Nephron (organoid): ENCODE measurements around the gene ARHGAP23.

ENCODE experiments used
- H3K27ac Mint-ChIP-seq, 3 experiments: 2 replicates each; pipeline ENCODE4 v1.8.0; 2020; ENCODE audit warnings: mixed read lengths in 3 of 3, mild to moderate bottlenecking in 2 of 3, moderate library complexity in 1 of 3
- H3K27me3 Mint-ChIP-seq: 2 replicates; pipeline ENCODE4 v1.8.0; 2021; ENCODE audit warnings: low read depth, mild to moderate bottlenecking, moderate library complexity, mixed read lengths
- H3K36me3 Mint-ChIP-seq: 2 replicates; pipeline ENCODE4 v1.8.0; 2020; ENCODE audit warnings: low read depth, mixed read lengths
- H3K4me1 Mint-ChIP-seq: 2 replicates; pipeline ENCODE4 v1.8.0; 2020; ENCODE audit warnings: mixed read lengths
- H3K4me3 Mint-ChIP-seq, 3 experiments: 2 replicates each; pipeline ENCODE4 v1.8.0; 2020; ENCODE audit warnings: mild to moderate bottlenecking in 3 of 3, mixed read lengths in 3 of 3, moderate library complexity in 2 of 3
- H3K9me3 Mint-ChIP-seq: 2 replicates; pipeline ENCODE4 v1.8.0; 2020; ENCODE audit warnings: mixed read lengths
- CTCF ChIP-seq, 3 experiments: fragments of 200-600 bp; sonication (generic); IDR thresholded peaks; one replicate each; pipeline ENCODE4 v1.5.0; 2021; ENCODE audit warnings: antibody characterized with exemption in 3 of 3; ENCODE audit not compliant: unreplicated experiment in 3 of 3

Gene ARHGAP23

GRCh38 chr17:38541281-38541680 lies 113.0 kb downstream of the ARHGAP23 start:
- H3K27me3 Mint-ChIP-seq: peaks cover 18% of the 10 kb centered on the region
- H3K4me1 Mint-ChIP-seq: no peaks in the 10 kb centered on the region
- no peak for TF ChIP-seq CTCF (IDR thresholded peaks at IDR 0.05; ENCODE audit: unreplicated experiment in 3 of 3)
- no peak overlapping the region for H3K4me3 Mint-ChIP-seq
- no peaks in the 10 kb centered on the region for H3K36me3 Mint-ChIP-seq
- no peak overlapping the region for H3K27ac Mint-ChIP-seq
- no peaks in the 10 kb centered on the region for H3K9me3 Mint-ChIP-seq

- no peak overlapping the region for H3K4me3 Mint-ChIP-seq
- H3K9me3 Mint-ChIP-seq: no peaks in the 10 kb centered on the region
- H3K36me3 Mint-ChIP-seq: no peaks in the 10 kb centered on the region
- H3K27ac Mint-ChIP-seq: no peak overlapping the region
- no peak for TF ChIP-seq CTCF (IDR thresholded peaks at IDR 0.05; ENCODE audit: unreplicated experiment in 3 of 3)
- H3K4me1 Mint-ChIP-seq: no peaks in the 10 kb centered on the region
- H3K27me3 Mint-ChIP-seq: peaks cover 17% of the 10 kb centered on the region
These were observed 114.0 kb downstream of the ARHGAP23 start for GRCh38 chr17:38542286-38542685.

- no peaks in the 10 kb centered on the region for H3K9me3 Mint-ChIP-seq
- no peak overlapping the region for H3K4me3 Mint-ChIP-seq
- no peaks in the 10 kb centered on the region for H3K4me1 Mint-ChIP-seq
- peaks cover 17% of the 10 kb centered on the region for H3K27me3 Mint-ChIP-seq
- H3K27ac Mint-ChIP-seq: no peak overlapping the region
- H3K36me3 Mint-ChIP-seq: no peaks in the 10 kb centered on the region
- no peak for TF ChIP-seq CTCF (IDR thresholded peaks at IDR 0.05; ENCODE audit: unreplicated experiment in 3 of 3)
These were observed 115.3 kb downstream of the ARHGAP23 start for GRCh38 chr17:38543403-38544174.

- TF ChIP-seq CTCF (IDR thresholded peaks at IDR 0.05; ENCODE audit: unreplicated experiment in 3 of 3): no peak
These were observed 116.0 kb downstream of the ARHGAP23 start for GRCh38 chr17:38544175-38544838.

GRCh38 chr17:38544839-38545209 lies 116.6 kb downstream of the ARHGAP23 start:
- no peaks in the 10 kb centered on the region for H3K4me1 Mint-ChIP-seq
- peaks cover 23% of the 10 kb centered on the region for H3K27me3 Mint-ChIP-seq
- H3K9me3 Mint-ChIP-seq: no peaks in the 10 kb centered on the region
- TF ChIP-seq CTCF (IDR thresholded peaks at IDR 0.05; ENCODE audit: unreplicated experiment in 3 of 3): no peak
- H3K4me3 Mint-ChIP-seq: no peak overlapping the region
- no peaks in the 10 kb centered on the region for H3K36me3 Mint-ChIP-seq
- H3K27ac Mint-ChIP-seq: no peak overlapping the region

More at GRCh38 chr17:38544175-38544838, 116.0 kb downstream of the ARHGAP23 start:
- no peaks in the 10 kb centered on the region for H3K36me3 Mint-ChIP-seq
- no peaks in the 10 kb centered on the region for H3K9me3 Mint-ChIP-seq
- no peaks in the 10 kb centered on the region for H3K4me1 Mint-ChIP-seq
- H3K27ac Mint-ChIP-seq: no peak overlapping the region
- peaks cover 20% of the 10 kb centered on the region for H3K27me3 Mint-ChIP-seq
- H3K4me3 Mint-ChIP-seq: no peak overlapping the region
